Measurements from ENCODE around the gene NLRC3.

DNA sequence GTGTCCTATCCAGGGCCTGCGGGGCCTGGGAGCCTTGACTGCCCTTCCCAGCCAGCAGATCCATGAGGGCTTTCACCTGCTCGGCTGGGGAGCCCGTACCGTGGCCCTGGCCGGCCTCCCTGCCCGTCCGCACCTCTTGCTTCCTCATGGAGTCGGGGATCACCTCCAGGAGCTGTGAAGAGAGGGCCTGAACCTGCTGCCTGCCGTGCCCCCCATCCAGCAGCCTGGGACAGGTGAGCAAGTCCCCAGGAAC lies 12.4 kb downstream of the NLRC3 start:
- TF ChIP-seq RAD21 (IDR thresholded peaks at IDR 0.05; ENCODE audit: low read depth) (no peak), YY1 (IDR thresholded peaks at IDR 0.05; ENCODE audit: low read depth) (no peak), TAF1 (IDR thresholded peaks at IDR 0.05; ENCODE audit: low read depth) (no peak), TEAD4 (IDR thresholded peaks at IDR 0.05) (no peak), ZBTB7A (IDR thresholded peaks at IDR 0.05; ENCODE audit: low read depth) (no peak), EP300 (IDR thresholded peaks at IDR 0.05; ENCODE audit: borderline replicate concordance) (no peak), CEBPB (IDR thresholded peaks at IDR 0.05) (no peak), CREB1 (IDR thresholded peaks at IDR 0.05; ENCODE audit: low read depth) (no peak)
- TF ChIP-seq, protein P1, sequence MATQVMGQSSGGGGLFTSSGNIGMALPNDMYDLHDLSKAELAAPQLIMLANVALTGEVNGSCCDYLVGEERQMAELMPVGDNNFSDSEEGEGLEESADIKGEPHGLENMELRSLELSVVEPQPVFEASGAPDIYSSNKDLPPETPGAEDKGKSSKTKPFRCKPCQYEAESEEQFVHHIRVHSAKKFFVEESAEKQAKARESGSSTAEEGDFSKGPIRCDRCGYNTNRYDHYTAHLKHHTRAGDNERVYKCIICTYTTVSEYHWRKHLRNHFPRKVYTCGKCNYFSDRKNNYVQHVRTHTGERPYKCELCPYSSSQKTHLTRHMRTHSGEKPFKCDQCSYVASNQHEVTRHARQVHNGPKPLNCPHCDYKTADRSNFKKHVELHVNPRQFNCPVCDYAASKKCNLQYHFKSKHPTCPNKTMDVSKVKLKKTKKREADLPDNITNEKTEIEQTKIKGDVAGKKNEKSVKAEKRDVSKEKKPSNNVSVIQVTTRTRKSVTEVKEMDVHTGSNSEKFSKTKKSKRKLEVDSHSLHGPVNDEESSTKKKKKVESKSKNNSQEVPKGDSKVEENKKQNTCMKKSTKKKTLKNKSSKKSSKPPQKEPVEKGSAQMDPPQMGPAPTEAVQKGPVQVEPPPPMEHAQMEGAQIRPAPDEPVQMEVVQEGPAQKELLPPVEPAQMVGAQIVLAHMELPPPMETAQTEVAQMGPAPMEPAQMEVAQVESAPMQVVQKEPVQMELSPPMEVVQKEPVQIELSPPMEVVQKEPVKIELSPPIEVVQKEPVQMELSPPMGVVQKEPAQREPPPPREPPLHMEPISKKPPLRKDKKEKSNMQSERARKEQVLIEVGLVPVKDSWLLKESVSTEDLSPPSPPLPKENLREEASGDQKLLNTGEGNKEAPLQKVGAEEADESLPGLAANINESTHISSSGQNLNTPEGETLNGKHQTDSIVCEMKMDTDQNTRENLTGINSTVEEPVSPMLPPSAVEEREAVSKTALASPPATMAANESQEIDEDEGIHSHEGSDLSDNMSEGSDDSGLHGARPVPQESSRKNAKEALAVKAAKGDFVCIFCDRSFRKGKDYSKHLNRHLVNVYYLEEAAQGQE (IDR thresholded peaks at IDR 0.05; ENCODE audit: low read depth): no peak
- TF ChIP-seq, protein P2, sequence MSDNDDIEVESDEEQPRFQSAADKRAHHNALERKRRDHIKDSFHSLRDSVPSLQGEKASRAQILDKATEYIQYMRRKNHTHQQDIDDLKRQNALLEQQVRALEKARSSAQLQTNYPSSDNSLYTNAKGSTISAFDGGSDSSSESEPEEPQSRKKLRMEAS (IDR thresholded peaks at IDR 0.05): no peak
